Lung (tissue), 12 donors: ENCODE data around the gene ARSI. TPM values are rescaled to one million over a fixed set of nuclear protein-coding genes. Genes with fewer than 3 reads are reported as not detected.

Experiments
- ATAC-seq: fragments of 200-7000 bp; cut with Tn5 transposase; one replicate; pipeline ENCODE4 v1.9.1; 2020; ENCODE audit warnings: moderate number of reproducible peaks; ENCODE audit not compliant: insufficient read depth, low FRiP score
- DNase-seq, 3 donors: peaks; one replicate each; pipeline ENCODE4 v3.0.0-alpha.2; 2013 to 2017
- H3K27ac ChIP-seq, 2 donors: one replicate each; pipeline ENCODE4 v1.5.1; 2013; ENCODE audit warnings: mild to moderate bottlenecking in 2 of 2, moderate library complexity in 2 of 2, control low read depth in 1 of 2, inconsistent platforms in 1 of 2, low read depth in 1 of 2, low read length in 1 of 2
- H3K27me3 ChIP-seq, 3 donors: one replicate each; pipeline ENCODE4 v1.5.1; 2013; ENCODE audit warnings: low read length in 2 of 3; ENCODE audit not compliant: control insufficient read depth in 3 of 3, insufficient read depth in 3 of 3
- H3K36me3 ChIP-seq, 4 donors: one replicate each; pipeline ENCODE4 v1.5.1; 2013; ENCODE audit warnings: low read length in 4 of 4, mild to moderate bottlenecking in 1 of 4, moderate library complexity in 1 of 4; ENCODE audit not compliant: control insufficient read depth in 4 of 4, insufficient read depth in 4 of 4
- H3K4me1 ChIP-seq, 5 donors: one replicate each; pipeline ENCODE4 v1.5.1; 2013; ENCODE audit warnings: low read length in 5 of 5, mild to moderate bottlenecking in 2 of 5, moderate library complexity in 1 of 5; ENCODE audit not compliant: control insufficient read depth in 5 of 5, insufficient read depth in 5 of 5
- H3K4me3 ChIP-seq: one replicate; pipeline ENCODE4 v1.5.1; 2013; ENCODE audit warnings: mild to moderate bottlenecking, control low read depth, moderate library complexity
- H3K9ac ChIP-seq, 2 donors: one replicate each; pipeline ENCODE4 v1.5.1; 2013; ENCODE audit warnings: low read length in 2 of 2, control low read depth in 1 of 2; ENCODE audit not compliant: insufficient read depth in 1 of 2
- H3K9me3 ChIP-seq, 4 donors: one replicate each; pipeline ENCODE4 v1.5.1; 2013; ENCODE audit warnings: low read length in 3 of 4, mild to moderate bottlenecking in 1 of 4, moderate library complexity in 1 of 4; ENCODE audit not compliant: control insufficient read depth in 4 of 4, insufficient read depth in 3 of 4
- CTCF ChIP-seq: IDR thresholded peaks from 2 replicates; pipeline ENCODE4 v1.5.1; 2012; ENCODE audit warnings: mild to moderate bottlenecking; ENCODE audit errors: control extremely low read depth, extremely low read depth
- WGBS, 2 donors: extraction: QIAGEN DNeasy Blood & Tissue Kit; methylation state at CpG; one replicate each; pipeline ENCODE4 v1.1.7; 2013; 5-methylcytosine and 5-hydroxymethylcytosine counted together
- polyA plus RNA-seq, 2 donors: library from polyadenylated mRNA; stranded (reverse); fragments of 200-250 nt; gene quantifications; one replicate each; pipeline ENCODE4 v1.2.1, GENCODE V29; 2013
- total RNA-seq, 2 donors: library from RNA; depleted of rRNA in 1 of 2; stranded (reverse); fragments of >200 nt in 1 of 2; gene quantifications; one replicate each; pipeline ENCODE4 v1.2.1, GENCODE V29; 2014 to 2021
- donor health status: control.
- donor health status: control.
- donor health status: Bipolar disorder and iron deficiency.
- donor health status: healthy.
- donor health status: DM: yes; HTN: yes; CAD: no.

The ARSI gene
- total and polyA plus RNA-seq, 4 donors = 0.91 to 15.4 (median 4.1) TPM

- TF ChIP-seq CTCF = no peak
- peaks cover 0 to 22% (median 4%) of the 10 kb centered on the region in 5 donors for H3K4me1 ChIP-seq
- ATAC-seq = no peak
- no peak overlapping the region for H3K4me3 ChIP-seq
- no peak overlapping the region for H3K27ac ChIP-seq
- H3K36me3 ChIP-seq = peaks cover 0 to 5% (median 0%) of the 10 kb centered on the region in 4 donors
- no peak overlapping the region for H3K9ac ChIP-seq
- DNase-seq = no peak
- WGBS, 2 donors = 90 to 92% methylated on average over 7 of the region's 7 CpGs
- H3K9me3 ChIP-seq = peaks cover 0 to 2% (median 0%) of the 10 kb centered on the region in 4 donors
- H3K27me3 ChIP-seq = no peaks in the 10 kb centered on the region
Observed at GRCh38 chr5:150262502-150262901, 40.2 kb downstream of the ARSI start.

GRCh38 chr5:150261231-150261630 lies 41.5 kb downstream of the ARSI start:
- H3K9ac ChIP-seq = no peak overlapping the region
- TF ChIP-seq CTCF = no peak
- ATAC-seq (no peak), DNase-seq (no peak)
- 62 to 80% methylated on average over 8 of the region's 8 CpGs for WGBS, 2 donors
- peaks cover 0 to 5% (median 0%) of the 10 kb centered on the region in 4 donors for H3K36me3 ChIP-seq
- H3K27ac ChIP-seq = no peak overlapping the region
- peaks cover 0 to 2% (median 0%) of the 10 kb centered on the region in 4 donors for H3K9me3 ChIP-seq
- H3K27me3 ChIP-seq = no peaks in the 10 kb centered on the region
- peaks cover 0 to 12% (median 4%) of the 10 kb centered on the region in 5 donors for H3K4me1 ChIP-seq
- H3K4me3 ChIP-seq = no peak overlapping the region

- peaks cover 0 to 1% (median 0%) of the 10 kb centered on the region in 4 donors for H3K36me3 ChIP-seq
- no peak for TF ChIP-seq CTCF
- H3K9ac ChIP-seq = no peak overlapping the region
- 70% methylated on average over 6 of the region's 6 CpGs for WGBS, 2 donors
- DNase-seq (peak in 1 of 3 donors; percentile 44), ATAC-seq (no peak)
- H3K9me3 ChIP-seq = no peaks in the 10 kb centered on the region
- no peaks in the 10 kb centered on the region for H3K27me3 ChIP-seq
- H3K4me1 ChIP-seq = peaks cover 0 to 6% (median under 1%) of the 10 kb centered on the region in 5 donors
- no peak overlapping the region for H3K27ac ChIP-seq
- H3K4me3 ChIP-seq = no peak overlapping the region
Observed at GRCh38 chr5:150258130-150258529, 44.6 kb downstream of the ARSI start.

- Histone ChIP-seq H3K36me3 (no peaks in the 10 kb centered on the region), H3K4me3 (no peak overlapping the region), H3K9me3 (no peaks in the 10 kb centered on the region), H3K4me1 (peaks cover 0 to 6% (median 0%) of the 10 kb centered on the region in 5 donors), H3K9ac (no peak overlapping the region), H3K27me3 (no peaks in the 10 kb centered on the region), H3K27ac (no peak overlapping the region)
- WGBS, 2 donors = 87 to 88% methylated on average over 11 of the region's 11 CpGs
- no peak for TF ChIP-seq CTCF
- no peak for DNase-seq
- no peak for ATAC-seq
Observed at GRCh38 chr5:150257424-150257823, 45.3 kb downstream of the ARSI start.
